COR-L47 (cell line): ENCODE measurements around the gene KRT86.
"Not testable (repeated sequence)": the region's sequence is repeated elsewhere in the genome, so short reads cannot be mapped to it uniquely, and the experiment has no call there.

Source experiments
- DNase-seq: peaks from one replicate; lab custom pipeline; 2025; lab: John Stamatoyannopoulos, UW

Gene KRT86

GRCh38 chr12:52252175-52252615, 22.2 kb upstream of the KRT86 start:
- not testable (repeated sequence) for DNase-seq

GRCh38 chr12:52252728-52253343, 21.6 kb upstream of the KRT86 start:
- no peak for DNase-seq

GRCh38 chr12:52253391-52254179, 20.9 kb upstream of the KRT86 start:
- DNase-seq = no peak

DNA sequence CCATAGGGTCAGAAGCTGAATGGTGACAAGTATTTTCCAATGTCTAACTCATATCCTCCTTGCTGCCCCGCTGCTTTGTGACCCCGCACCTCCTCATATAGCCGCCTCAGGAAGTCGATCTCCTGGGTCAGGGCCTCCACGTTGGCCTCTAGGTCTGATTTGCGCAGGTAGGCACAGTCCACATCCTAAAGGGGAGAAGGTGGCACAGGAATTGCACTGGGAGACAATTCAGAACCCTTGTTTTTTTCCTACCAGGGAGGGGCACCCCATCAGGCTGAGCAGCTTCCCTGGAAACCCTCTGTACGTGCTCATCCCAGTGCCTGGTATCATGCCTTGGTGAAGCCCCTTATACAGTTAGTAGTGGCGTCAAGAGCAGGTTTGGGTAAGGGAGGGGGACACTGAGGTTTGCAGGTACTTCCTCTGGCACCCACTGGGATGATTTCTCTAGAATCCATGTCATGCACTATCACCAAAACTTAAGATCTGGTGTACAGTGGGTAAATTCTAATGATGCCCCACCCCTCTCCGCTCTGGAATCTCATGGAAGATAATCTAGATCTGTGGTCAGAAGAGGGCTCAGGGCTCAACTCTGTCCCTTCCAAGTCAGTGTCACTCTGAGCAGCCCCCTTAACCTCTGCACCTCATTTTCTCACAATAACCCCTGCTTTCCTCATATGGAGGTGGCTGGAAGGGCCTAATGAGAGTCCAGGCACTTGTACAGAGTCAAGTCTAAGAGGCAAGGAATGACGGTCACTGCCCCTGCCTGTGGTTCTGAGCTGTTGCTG, 20.1 kb upstream of the KRT86 start:
- DNase-seq = no peak

- no peak for DNase-seq
Measured at GRCh38 chr12:52254965-52255751, 19.3 kb upstream of the KRT86 start.

- DNase-seq = no peak
Measured at GRCh38 chr12:52255926-52256583, 18.4 kb upstream of the KRT86 start.

DNA sequence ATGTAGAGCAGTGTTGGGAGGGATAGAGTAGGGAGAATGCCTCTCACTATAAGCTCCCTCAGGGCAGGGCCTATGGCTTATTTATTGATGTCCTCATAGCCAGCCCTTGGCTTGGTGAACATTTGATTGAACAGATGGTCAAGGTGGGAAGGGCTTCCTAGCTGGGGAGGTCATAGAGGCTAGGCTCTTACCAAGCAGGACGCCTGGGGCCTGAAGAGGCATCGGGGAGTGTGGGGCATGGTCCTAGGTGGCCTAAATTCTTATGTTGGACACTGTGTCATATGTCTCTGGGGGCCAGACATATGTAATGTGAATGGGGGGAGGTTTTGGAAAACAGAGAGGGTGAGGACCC, 17.9 kb upstream of the KRT86 start:
- DNase-seq = no peak

DNA sequence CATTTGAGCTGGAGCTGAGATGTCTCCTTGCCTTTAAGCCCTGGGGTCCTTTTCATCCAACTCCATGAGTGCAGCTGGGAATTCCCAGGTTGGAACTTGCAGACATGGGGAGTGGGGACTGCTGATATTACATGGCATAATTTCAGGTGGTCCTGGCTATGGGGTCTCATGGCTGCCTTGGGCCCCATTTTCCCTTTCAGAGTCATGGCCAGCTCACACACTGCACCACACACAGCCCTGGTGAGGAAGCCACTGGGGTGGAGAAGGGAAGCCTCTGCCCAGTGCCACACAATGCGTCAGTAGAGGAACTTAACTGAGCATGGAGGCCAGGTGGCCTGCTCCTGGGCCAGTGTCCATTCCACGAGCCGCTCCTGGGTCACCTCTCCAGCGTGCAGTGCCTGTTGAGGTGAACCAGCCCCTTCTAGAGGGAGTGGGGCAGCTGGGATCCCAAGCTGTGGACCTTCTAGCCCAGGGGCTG, 17.3 kb upstream of the KRT86 start:
- no peak for DNase-seq

GRCh38 chr12:52257922-52258321, 16.5 kb upstream of the KRT86 start:
- not testable (repeated sequence) for DNase-seq

DNA sequence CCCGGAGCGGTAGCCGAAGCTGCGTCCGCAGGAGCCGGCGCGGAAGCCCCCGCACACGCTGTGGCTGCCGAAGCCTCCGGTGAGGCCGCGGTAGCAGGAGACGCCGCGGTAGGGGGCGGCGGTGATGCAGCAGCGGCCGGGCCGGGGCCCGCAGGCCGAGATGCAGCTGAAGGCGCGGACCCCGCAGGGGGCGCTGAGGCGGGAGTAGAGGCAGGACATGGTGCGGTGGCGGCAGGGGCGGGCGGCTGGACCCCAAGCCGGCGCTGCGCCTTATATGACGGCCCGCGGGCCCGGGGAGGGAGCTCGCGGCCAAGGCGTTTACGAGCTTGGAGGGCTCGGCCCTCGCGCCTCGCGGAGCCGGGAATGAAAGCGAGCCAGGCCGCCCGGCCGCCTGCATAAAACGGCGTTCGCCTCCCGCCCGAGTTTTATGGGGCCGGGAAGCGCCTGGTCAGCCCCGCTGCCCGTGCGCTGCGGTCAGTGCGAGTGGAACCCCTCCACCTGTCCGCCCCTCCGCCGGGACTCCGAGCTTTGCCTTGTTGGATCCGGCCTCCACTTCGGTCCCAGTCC, 16.0 kb upstream of the KRT86 start:
- no peak for DNase-seq

GRCh38 chr12:52259657-52260243, 14.7 kb upstream of the KRT86 start:
- DNase-seq = peak; percentile 31

GRCh38 chr12:52260361-52261207, 13.9 kb upstream of the KRT86 start:
- no peak for DNase-seq

GRCh38 chr12:52261208-52261484, 13.3 kb upstream of the KRT86 start:
- no peak for DNase-seq

GRCh38 chr12:52262286-52262685, 12.2 kb upstream of the KRT86 start:
- DNase-seq = no peak

- DNase-seq = no peak
Measured at GRCh38 chr12:52263761-52264434, 10.5 kb upstream of the KRT86 start.

DNA sequence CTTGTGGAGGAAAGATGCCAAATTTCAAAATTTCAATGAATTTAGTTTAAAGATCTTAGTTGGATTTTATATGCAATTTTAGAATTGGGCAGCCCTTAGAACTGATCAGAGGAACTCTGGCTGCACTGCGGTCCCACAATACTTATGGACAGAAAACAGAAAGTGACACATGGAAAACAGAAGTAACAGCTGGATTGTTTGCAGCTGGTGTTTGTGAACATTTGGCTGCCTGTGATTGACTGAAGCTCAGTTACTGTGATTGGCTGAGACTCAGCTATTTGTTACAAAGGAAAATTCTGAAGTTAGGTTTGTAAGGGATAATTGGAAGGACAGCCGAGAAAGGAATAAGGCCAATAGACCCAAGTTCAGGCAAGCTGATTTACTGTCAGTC, 10.0 kb upstream of the KRT86 start:
- no peak for DNase-seq

- peak; percentile 50 for DNase-seq
Measured at GRCh38 chr12:52266514-52266913, 7.9 kb upstream of the KRT86 start.

DNA sequence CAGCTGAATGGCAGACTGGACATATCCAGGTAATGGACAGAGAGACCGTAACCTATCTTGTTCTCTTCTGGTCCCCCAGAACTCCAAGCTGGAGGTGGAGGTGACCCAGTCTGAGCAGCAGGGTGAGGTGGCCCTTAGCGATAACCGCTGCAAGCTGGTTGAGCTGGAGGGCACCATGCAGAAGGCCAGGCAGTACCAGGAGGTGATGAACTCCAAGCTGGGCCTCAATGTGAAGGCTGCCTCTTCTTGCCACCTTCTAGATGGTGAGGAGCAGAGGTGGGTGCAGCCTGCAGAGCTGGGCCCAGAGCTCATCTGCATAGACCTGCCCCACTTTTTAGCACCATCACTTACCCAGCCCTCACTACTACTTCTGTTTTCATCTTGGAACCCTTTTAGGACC, 7.2 kb upstream of the KRT86 start:
- no peak for DNase-seq

DNA sequence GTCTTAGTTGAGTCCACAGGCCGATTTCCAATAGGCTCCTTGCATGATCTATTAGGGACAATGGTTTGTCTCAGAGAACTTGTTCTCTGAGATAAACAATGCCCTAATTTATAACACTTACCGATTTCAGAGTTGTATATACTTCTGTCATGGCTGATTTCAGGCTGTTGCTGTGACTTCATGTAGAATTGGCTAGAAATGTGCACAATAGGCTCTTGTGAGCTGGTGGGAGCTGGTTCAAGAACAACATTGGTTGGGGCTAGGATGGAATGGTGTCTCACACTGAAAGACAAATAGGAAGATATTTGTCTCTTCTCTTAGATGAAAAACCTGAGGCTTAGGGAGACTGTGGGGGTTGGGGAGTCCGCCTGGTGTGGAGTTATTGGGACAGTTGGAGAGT, 6.7 kb upstream of the KRT86 start:
- DNase-seq = no peak

DNA sequence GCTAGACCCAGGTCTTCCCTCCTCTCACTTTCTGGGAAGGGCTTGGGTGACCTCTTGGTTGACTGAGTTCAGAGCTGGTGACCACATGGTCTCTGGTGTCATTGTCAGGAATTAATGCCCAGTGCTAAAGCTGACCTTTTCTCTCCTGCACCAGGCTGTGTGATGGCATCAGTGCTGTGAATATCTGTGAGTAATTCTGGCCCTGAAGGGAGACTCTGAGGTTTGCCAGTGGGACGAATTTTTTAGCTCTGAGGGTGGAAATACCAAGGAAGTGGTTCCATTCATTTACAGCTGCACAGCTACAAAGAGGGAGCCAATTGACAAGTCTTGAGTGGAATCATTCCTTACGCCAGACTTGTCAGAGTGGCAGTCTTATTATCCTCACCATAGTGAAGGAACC, 6.2 kb upstream of the KRT86 start:
- no peak for DNase-seq
